ENCODE data around the gene ATP5F1B.
"Not testable (repeated sequence)": the region's sequence is repeated elsewhere in the genome, so short reads cannot be mapped to it uniquely, and the experiment has no call there.

The ATP5F1B gene

GRCh38 chr12:56645717-56646446 is at the start of gene ATP5F1B:
Gene ATP5F1B (minus strand): TSS chr12:56645984. CDS start chr12:56645963, 21 bp downstream.
- DNase-seq (ENCODE audit: low read depth): peak; percentile 100

GRCh38 chr12:56694161-56694560 is 48.4 kb upstream of the ATP5F1B start:
- DNase-seq (ENCODE audit: low read depth): no peak

GRCh38 chr12:56688846-56689109 is 43.0 kb upstream of the ATP5F1B start:
- no peak for DNase-seq (ENCODE audit: low read depth)

- DNase-seq (ENCODE audit: low read depth): peak; percentile 96
Observed at GRCh38 chr12:56688129-56688845, 42.5 kb upstream of the ATP5F1B start, which contains the start of gene PTGES3. Gene PTGES3 (minus strand): TSS chr12:56688284. CDS start chr12:56687999, 285 bp downstream.

GRCh38 chr12:56687223-56688128 is 41.7 kb upstream of the ATP5F1B start:
- DNase-seq (ENCODE audit: low read depth): no peak

GRCh38 chr12:56684745-56685359 is 39.1 kb upstream of the ATP5F1B start:
- no peak for DNase-seq (ENCODE audit: low read depth)

GRCh38 chr12:56682323-56682722 is 36.5 kb upstream of the ATP5F1B start:
- no peak for DNase-seq (ENCODE audit: low read depth)

GRCh38 chr12:56679883-56680575 is 34.2 kb upstream of the ATP5F1B start:
- no peak for DNase-seq (ENCODE audit: low read depth)

GRCh38 chr12:56678852-56679251 is 33.1 kb upstream of the ATP5F1B start:
- DNase-seq (ENCODE audit: low read depth): no peak

GRCh38 chr12:56677680-56678079 is 31.9 kb upstream of the ATP5F1B start:
- no peak for DNase-seq (ENCODE audit: low read depth)

GRCh38 chr12:56676851-56677580 is 31.2 kb upstream of the ATP5F1B start:
- no peak for DNase-seq (ENCODE audit: low read depth)

- no peak for DNase-seq (ENCODE audit: low read depth)
Observed at GRCh38 chr12:56671608-56672007, 25.8 kb upstream of the ATP5F1B start.

- no peak for DNase-seq (ENCODE audit: low read depth)
Observed at GRCh38 chr12:56670836-56671235, 25.1 kb upstream of the ATP5F1B start.

GRCh38 chr12:56668197-56668457 is 22.3 kb upstream of the ATP5F1B start:
- DNase-seq (ENCODE audit: low read depth): no peak

GRCh38 chr12:56661979-56662638 is 16.3 kb upstream of the ATP5F1B start:
- no peak for DNase-seq (ENCODE audit: low read depth)

- DNase-seq (ENCODE audit: low read depth): no peak
Observed at GRCh38 chr12:56661560-56661959, 15.8 kb upstream of the ATP5F1B start.

- DNase-seq (ENCODE audit: low read depth): no peak
Observed at GRCh38 chr12:56658921-56659320, 13.1 kb upstream of the ATP5F1B start.

GRCh38 chr12:56657416-56658379 is 11.9 kb upstream of the ATP5F1B start:
- no peak for DNase-seq (ENCODE audit: low read depth)

GRCh38 chr12:56653781-56654180 is 8.0 kb upstream of the ATP5F1B start:
- DNase-seq (ENCODE audit: low read depth): not testable (repeated sequence)
